ENCODE results near the gene MANSC4.

MANSC4 gene

DNA sequence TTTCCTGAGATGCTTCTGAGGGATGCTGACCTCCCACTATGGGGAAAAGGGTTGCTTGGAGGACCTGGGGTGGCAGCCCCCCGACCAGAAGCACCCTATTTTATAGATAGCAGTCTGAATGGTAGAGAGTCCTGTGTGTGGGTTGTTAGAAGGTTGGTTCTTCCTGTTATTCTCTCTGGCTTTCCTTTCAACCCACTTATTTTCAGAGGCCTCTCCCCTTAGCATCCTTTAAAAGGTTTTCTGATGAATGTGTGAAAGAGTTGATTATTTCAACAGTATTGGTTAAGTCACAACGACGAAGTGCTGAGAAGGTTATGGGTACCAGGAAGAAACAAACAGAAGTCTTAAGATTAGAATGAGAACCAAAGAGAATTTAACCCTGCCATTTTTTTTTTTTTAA lies 20.8 kb upstream of the MANSC4 start:
- H3K27me3 ChIP-seq (ENCODE audit: insufficient read depth, low read depth, severe bottlenecking), result no peaks in the 10 kb centered on the region
- H3K36me3 ChIP-seq, result peaks cover 33% of the 10 kb centered on the region
- no peak overlapping the region for H3K4me3 ChIP-seq (ENCODE audit: low read depth, low read length)
- H3K9me3 ChIP-seq (ENCODE audit: severe bottlenecking), result no peaks in the 10 kb centered on the region
- TF ChIP-seq, protein P1, sequence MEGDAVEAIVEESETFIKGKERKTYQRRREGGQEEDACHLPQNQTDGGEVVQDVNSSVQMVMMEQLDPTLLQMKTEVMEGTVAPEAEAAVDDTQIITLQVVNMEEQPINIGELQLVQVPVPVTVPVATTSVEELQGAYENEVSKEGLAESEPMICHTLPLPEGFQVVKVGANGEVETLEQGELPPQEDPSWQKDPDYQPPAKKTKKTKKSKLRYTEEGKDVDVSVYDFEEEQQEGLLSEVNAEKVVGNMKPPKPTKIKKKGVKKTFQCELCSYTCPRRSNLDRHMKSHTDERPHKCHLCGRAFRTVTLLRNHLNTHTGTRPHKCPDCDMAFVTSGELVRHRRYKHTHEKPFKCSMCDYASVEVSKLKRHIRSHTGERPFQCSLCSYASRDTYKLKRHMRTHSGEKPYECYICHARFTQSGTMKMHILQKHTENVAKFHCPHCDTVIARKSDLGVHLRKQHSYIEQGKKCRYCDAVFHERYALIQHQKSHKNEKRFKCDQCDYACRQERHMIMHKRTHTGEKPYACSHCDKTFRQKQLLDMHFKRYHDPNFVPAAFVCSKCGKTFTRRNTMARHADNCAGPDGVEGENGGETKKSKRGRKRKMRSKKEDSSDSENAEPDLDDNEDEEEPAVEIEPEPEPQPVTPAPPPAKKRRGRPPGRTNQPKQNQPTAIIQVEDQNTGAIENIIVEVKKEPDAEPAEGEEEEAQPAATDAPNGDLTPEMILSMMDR (IDR thresholded peaks at IDR 0.05; ENCODE audit: low read depth, low read length), result no peak
- no peak for DNase-seq
- no peak overlapping the region for H3K27ac ChIP-seq

DNA sequence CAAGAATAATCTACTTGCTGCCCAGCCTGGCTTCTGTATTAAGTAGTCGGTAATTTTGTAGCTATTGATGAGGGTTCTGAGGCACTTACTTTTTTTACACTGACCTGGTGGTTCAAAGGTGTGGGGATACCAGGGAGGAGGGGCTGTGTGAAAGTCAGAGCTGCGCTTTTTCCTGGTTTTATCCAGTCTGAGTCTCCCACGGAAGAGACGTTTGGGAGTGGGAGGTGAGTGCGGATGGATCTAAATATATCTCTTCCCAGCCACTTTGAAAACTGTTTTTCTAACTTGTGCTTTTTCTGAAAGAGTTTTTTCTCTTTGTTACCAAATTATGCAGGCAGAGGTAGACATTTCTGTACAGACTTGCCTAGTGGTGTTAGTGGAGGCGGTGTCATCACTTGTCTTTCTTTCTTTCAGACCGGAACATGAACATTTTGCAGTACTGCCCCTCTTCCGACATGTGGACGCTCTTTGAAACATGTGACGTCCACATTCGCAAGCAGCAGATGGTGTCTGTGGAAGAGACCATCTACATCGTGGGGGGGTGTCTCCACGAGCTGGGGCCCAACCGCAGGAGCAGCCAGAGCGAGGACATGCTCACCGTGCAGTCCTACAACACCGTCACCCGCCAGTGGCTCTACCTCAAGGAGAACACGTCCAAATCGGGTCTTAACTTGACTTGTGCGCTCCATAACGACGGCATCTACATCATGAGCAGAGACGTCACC lies 17.4 kb upstream of the MANSC4 start:
- Histone ChIP-seq H3K27me3 (ENCODE audit: insufficient read depth, low read depth, severe bottlenecking) (no peaks in the 10 kb centered on the region), H3K36me3 (peaks cover 55% of the 10 kb centered on the region), H3K4me3 (ENCODE audit: low read depth, low read length) (no peak overlapping the region), H3K27ac (no peak overlapping the region), H3K9me3 (ENCODE audit: severe bottlenecking) (no peaks in the 10 kb centered on the region)
- TF ChIP-seq, protein P1 (IDR thresholded peaks at IDR 0.05; ENCODE audit: low read depth, low read length), result no peak
- DNase-seq, result no peak

GRCh38 chr12:27796128-27796527 lies 16.1 kb upstream of the MANSC4 start:
- Histone ChIP-seq H3K9me3 (ENCODE audit: severe bottlenecking) (no peaks in the 10 kb centered on the region), H3K36me3 (peaks cover 68% of the 10 kb centered on the region), H3K27me3 (ENCODE audit: insufficient read depth, low read depth, severe bottlenecking) (no peaks in the 10 kb centered on the region), H3K27ac (no peak overlapping the region), H3K4me3 (ENCODE audit: low read depth, low read length) (no peak overlapping the region)
- TF ChIP-seq, protein P1 (IDR thresholded peaks at IDR 0.05; ENCODE audit: low read depth, low read length), result no peak
- DNase-seq, result no peak

- H3K36me3 ChIP-seq, result peaks cover 71% of the 10 kb centered on the region
- TF ChIP-seq, protein P1 (IDR thresholded peaks at IDR 0.05; ENCODE audit: low read depth, low read length), result no peak
- no peak overlapping the region for H3K27ac ChIP-seq
- H3K4me3 ChIP-seq (ENCODE audit: low read depth, low read length), result no peak overlapping the region
- DNase-seq, result no peak
- no peaks in the 10 kb centered on the region for H3K27me3 ChIP-seq (ENCODE audit: insufficient read depth, low read depth, severe bottlenecking)
- H3K9me3 ChIP-seq (ENCODE audit: severe bottlenecking), result no peaks in the 10 kb centered on the region
Observed at GRCh38 chr12:27794818-27795584, 15.0 kb upstream of the MANSC4 start.

DNA sequence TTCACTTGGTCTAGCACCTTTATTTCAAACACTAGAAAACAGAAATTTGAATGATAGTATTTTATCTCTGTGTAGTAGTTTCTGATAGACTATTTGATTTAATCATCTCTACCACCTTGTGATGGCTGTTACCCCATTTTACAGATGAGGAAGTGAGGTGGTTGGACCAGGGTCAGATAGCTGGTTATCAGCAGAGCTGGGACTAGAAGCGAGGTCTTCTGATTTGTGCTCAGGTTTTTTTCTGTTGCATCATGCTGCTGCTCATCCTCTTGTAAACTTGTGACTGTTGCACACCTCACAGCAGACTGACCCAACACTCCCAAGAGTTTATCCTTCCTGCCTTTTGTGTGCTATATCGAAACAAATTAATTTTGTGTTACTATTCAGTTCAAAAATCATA lies 10.1 kb upstream of the MANSC4 start:
- Histone ChIP-seq H3K27ac (no peak overlapping the region), H3K36me3 (peaks cover 36% of the 10 kb centered on the region), H3K4me3 (ENCODE audit: low read depth, low read length) (no peak overlapping the region), H3K9me3 (ENCODE audit: severe bottlenecking) (no peaks in the 10 kb centered on the region), H3K27me3 (ENCODE audit: insufficient read depth, low read depth, severe bottlenecking) (no peaks in the 10 kb centered on the region)
- TF ChIP-seq, protein P1 (IDR thresholded peaks at IDR 0.05; ENCODE audit: low read depth, low read length), result no peak
- DNase-seq, result no peak

All from WERI-Rb-1 (cell line).